WTC11 (cell line): ENCODE measurements around the gene MBNL1.

Experiments
- ARID4B ChIP-seq: sonication (generic); formaldehyde crosslinking; IDR thresholded peaks from 2 replicates; pipeline ENCODE4 v1.8.0; 2023; ENCODE audit warnings: missing genetic modification reagents, mild to moderate bottlenecking, borderline replicate concordance
- ATF2 ChIP-seq: sonication (generic); formaldehyde crosslinking; IDR thresholded peaks from 2 replicates; pipeline ENCODE4 v1.8.1; 2022; ENCODE audit warnings: low read depth, missing genetic modification reagents, borderline replicate concordance
- CTCF ChIP-seq: fragments of 200-600 bp; IDR thresholded peaks from 2 replicates; pipeline ENCODE4 v1.8.0; 2022; ENCODE audit warnings: antibody characterized with exemption
- ELF4 ChIP-seq: sonication (generic); formaldehyde crosslinking; IDR thresholded peaks from 2 replicates; pipeline ENCODE4 v1.8.1; 2022; ENCODE audit warnings: low read depth, mild to moderate bottlenecking, moderate library complexity, missing genetic modification reagents
- IRF2 ChIP-seq: sonication (generic); formaldehyde crosslinking; IDR thresholded peaks from 2 replicates; pipeline ENCODE4 v1.8.0; 2022; ENCODE audit warnings: low read depth, missing genetic modification reagents, borderline replicate concordance
- JUN ChIP-seq: sonication (generic); formaldehyde crosslinking; IDR thresholded peaks from 2 replicates; pipeline ENCODE4 v1.8.0; 2023; ENCODE audit warnings: mild to moderate bottlenecking, missing genetic modification reagents
- MAX ChIP-seq: sonication (generic); formaldehyde crosslinking; IDR thresholded peaks from 2 replicates; pipeline ENCODE4 v1.8.0; 2022; ENCODE audit warnings: mild to moderate bottlenecking, missing genetic modification reagents
- NR2C2 ChIP-seq: sonication (generic); formaldehyde crosslinking; IDR thresholded peaks from 2 replicates; pipeline ENCODE4 v1.8.0; 2022; ENCODE audit warnings: mild to moderate bottlenecking, missing genetic modification reagents
- PRDM15 ChIP-seq: sonication (generic); formaldehyde crosslinking; IDR thresholded peaks from 2 replicates; pipeline ENCODE4 v1.8.0; 2022; ENCODE audit warnings: missing genetic modification reagents
- USF1 ChIP-seq: sonication (generic); formaldehyde crosslinking; IDR thresholded peaks from 2 replicates; pipeline ENCODE4 v1.8.0; 2022; ENCODE audit warnings: mild to moderate bottlenecking, missing genetic modification reagents
- ZBTB21 ChIP-seq: sonication (generic); formaldehyde crosslinking; IDR thresholded peaks from 2 replicates; pipeline ENCODE4 v1.8.1; 2023; ENCODE audit warnings: mild to moderate bottlenecking, missing genetic modification reagents, borderline replicate concordance
- ZBTB43 ChIP-seq: sonication (generic); formaldehyde crosslinking; IDR thresholded peaks from 2 replicates; pipeline ENCODE4 v1.8.1; 2023; ENCODE audit warnings: mild to moderate bottlenecking, missing genetic modification reagents
- ZNF532 ChIP-seq: fragments of 250-450 bp; sonication (Bioruptor Pico); IDR thresholded peaks from 2 replicates; pipeline ENCODE4 v1.9.0; 2021; ENCODE audit warnings: mild to moderate bottlenecking, borderline replicate concordance

GRCh38 chr3:152271501-152272236 lies 2.9 kb downstream of the MBNL1 start:
- TF ChIP-seq ARID4B (CRISPR knock-in tag) (no peak), NR2C2 (CRISPR knock-in tag) (no peak), USF1 (no peak), ZBTB21 (CRISPR knock-in tag) (no peak), ATF2 (CRISPR knock-in tag) (no peak), PRDM15 (CRISPR knock-in tag) (no peak), MAX (CRISPR knock-in tag) (no peak), CTCF (no peak), JUN (no peak), ZBTB43 (no peak), IRF2 (CRISPR knock-in tag) (no peak), ZNF532 (no peak), ELF4 (no peak)
